ENCODE measurements around the gene BICD2. TPM values are rescaled to one million over a fixed set of nuclear protein-coding genes. Genes with fewer than 3 reads are reported as not detected.

The BICD2 gene
- total and polyA plus RNA-seq, 9 donors = 24.0 to 37.1 (median 29.7) TPM

DNA sequence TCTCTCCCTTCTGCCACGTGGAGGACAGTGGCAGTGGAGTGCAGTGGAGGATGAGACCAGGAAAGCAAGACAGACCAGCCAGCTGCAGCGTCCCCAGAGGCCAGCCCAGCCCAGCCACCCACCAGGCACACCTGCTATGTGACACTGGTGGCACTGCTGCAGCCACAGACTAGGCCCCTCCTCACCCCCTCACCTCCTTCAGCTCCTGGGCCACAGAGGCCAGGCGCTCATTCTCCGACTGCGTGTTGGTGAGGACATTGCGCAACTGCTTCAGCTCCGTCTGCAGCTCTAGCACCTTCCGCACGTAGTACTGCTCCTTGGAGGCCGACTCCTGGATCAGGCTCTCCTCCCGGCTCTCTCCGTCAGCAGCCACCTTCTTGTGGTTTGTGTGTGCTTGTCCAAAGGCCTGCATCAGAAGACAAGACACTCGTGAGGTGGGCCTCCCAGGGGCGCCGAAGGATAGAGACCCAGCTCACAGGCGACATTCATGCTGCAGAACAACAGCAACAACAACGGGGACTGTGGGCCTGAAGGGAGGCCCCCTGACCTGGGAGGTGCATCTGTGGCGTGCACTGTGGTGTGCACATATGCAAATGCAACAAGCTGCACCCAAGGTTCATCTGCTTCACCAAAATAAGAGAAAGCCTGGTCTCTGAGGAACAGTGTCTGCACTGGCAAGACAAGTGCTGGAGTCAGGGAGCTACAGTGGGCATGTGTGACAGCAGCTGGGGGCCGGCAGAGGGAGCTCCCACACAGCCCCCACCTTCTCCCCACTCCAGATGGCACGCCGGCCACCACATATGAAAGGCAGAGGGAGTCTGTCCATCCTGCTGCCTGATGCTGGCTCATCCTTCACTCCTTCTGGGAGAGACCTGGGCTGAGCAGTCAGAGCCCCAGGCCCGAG is 35.5 kb downstream of the BICD2 start:
- Histone ChIP-seq H3K36me3 (ENCODE audit: control insufficient read depth, insufficient read depth, low read length) (peaks cover 32% of the 10 kb centered on the region), H3K4me3 (ENCODE audit: low read length) (no peak overlapping the region), H3K27ac (ENCODE audit: low read length) (no peak overlapping the region), H3K27me3 (ENCODE audit: control insufficient read depth, insufficient read depth, low read length) (no peaks in the 10 kb centered on the region), H3K4me1 (ENCODE audit: control insufficient read depth, insufficient read depth, low read length) (peaks cover 25% of the 10 kb centered on the region), H3K9me3 (replicated peaks; ENCODE audit: control insufficient read depth, low read depth, low read length) (no peaks in the 10 kb centered on the region)
- no peak for DNase-seq
- WGBS (ENCODE audit: insufficient coverage) = 84% methylated on average over 18 of the region's 22 CpGs

DNA sequence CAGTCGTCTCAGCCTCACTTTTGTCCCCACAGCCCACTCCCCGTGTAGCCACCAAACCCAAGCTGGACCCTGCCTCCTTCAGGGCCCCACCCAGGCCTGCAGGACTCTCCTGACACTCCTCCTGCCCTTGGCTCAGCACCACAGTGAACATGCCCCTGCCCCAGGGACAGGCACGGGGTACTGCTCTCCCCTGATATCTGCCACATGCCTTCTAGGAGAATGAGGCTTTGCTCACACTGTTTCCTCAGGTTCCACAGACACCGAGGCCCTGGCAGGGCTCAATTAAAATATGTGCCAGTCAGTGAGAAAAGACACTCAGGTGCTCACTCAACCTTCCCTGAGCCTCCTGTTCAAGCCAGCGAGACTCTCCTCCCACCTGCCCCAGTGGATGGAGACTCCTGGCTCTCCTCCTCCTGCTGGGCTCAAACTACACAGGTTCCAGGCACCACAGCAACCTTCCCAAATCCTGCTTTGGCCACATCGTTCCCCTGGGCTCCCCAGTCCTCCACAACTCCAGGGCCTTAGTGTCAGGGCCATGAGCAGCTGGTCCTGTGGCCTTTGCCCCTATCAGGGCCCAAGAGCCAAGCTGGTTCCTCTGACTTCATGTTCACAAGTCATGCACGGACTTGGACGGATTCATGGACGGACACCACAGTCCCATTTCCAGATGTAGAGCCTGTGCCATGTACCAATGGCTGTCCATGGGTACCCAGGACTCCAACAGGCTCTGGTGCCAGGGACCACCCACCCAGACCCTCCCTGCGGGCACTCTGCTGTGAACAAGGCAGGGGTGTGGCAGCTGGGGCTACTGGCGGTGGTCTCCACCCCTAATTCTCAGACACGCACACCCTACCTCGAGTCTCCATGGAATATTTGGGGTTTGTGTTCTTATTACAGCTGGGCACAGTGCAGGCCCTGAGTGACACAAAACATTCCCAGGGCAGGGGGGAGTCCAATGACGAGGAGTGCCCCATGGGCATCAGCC is 36.6 kb downstream of the BICD2 start:
- no peaks in the 10 kb centered on the region for H3K27me3 ChIP-seq (ENCODE audit: control insufficient read depth, insufficient read depth, low read length)
- no peak overlapping the region for H3K4me3 ChIP-seq (ENCODE audit: low read length)
- no peaks in the 10 kb centered on the region for H3K9me3 ChIP-seq (replicated peaks; ENCODE audit: control insufficient read depth, low read depth, low read length)
- H3K4me1 ChIP-seq (ENCODE audit: control insufficient read depth, insufficient read depth, low read length) = peaks cover 25% of the 10 kb centered on the region
- peaks cover 34% of the 10 kb centered on the region for H3K36me3 ChIP-seq (ENCODE audit: control insufficient read depth, insufficient read depth, low read length)
- WGBS (ENCODE audit: insufficient coverage) = 90% methylated on average over 10 of the region's 14 CpGs
- no peak overlapping the region for H3K27ac ChIP-seq (ENCODE audit: low read length)
- no peak for DNase-seq

DNA sequence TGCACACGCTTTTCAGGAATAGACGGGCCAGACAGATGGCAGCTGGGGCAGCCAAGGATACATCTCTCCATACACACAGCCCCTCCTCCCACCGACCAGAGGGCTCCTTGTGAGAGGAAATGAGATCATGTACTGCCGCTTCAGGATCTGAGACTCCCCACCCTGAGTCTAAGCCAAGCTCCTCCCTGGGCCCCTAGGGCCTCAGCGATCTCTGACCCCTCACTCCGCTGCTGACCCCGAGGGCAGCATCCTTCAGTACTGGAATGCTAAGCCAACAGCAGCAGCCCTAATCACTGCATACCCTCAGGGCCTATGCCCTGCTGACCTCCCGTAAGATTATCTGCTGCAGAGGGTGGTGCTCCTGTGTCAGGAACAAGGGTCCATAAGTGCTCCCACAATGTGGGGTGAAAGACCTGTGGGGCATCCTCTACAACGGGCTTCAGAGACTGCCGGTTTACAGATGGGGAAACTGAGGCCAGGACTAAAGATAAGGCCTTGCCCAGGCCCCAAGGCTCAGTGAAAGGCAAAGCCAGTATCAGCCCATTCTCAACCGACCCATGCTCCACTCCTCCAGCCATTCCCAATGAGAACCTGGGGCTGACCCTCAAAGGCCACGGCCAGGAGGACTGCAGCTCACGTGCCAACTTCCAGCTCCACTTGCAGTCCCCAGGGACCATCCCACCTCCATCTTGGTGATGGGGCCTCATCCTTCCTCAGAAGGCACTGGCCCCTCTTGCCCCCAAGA is 37.5 kb downstream of the BICD2 start:
- peak; percentile 68 for DNase-seq
- no peaks in the 10 kb centered on the region for H3K9me3 ChIP-seq (replicated peaks; ENCODE audit: control insufficient read depth, low read depth, low read length)

GRCh38 chr9:92726348-92726747 is 38.3 kb downstream of the BICD2 start:
- peaks cover 25% of the 10 kb centered on the region for H3K4me1 ChIP-seq (ENCODE audit: control insufficient read depth, insufficient read depth, low read length)
- peaks cover 50% of the 10 kb centered on the region for H3K36me3 ChIP-seq (ENCODE audit: control insufficient read depth, insufficient read depth, low read length)

More for the DNA sequence above, 37.5 kb downstream of the BICD2 start:
- Histone ChIP-seq H3K27me3 (ENCODE audit: control insufficient read depth, insufficient read depth, low read length) (no peaks in the 10 kb centered on the region), H3K4me1 (ENCODE audit: control insufficient read depth, insufficient read depth, low read length) (peaks cover 25% of the 10 kb centered on the region), H3K4me3 (ENCODE audit: low read length) (no peak overlapping the region), H3K36me3 (ENCODE audit: control insufficient read depth, insufficient read depth, low read length) (peaks cover 42% of the 10 kb centered on the region), H3K27ac (ENCODE audit: low read length) (no peak overlapping the region)
- 57% methylated on average over 8 of the region's 13 CpGs for WGBS (ENCODE audit: insufficient coverage)

GRCh38 chr9:92725766-92726165 is 38.9 kb downstream of the BICD2 start:
- H3K27ac ChIP-seq (ENCODE audit: low read length) = no peak overlapping the region
- H3K4me1 ChIP-seq (ENCODE audit: control insufficient read depth, insufficient read depth, low read length) = peaks cover 25% of the 10 kb centered on the region
- H3K9me3 ChIP-seq (replicated peaks; ENCODE audit: control insufficient read depth, low read depth, low read length) = no peaks in the 10 kb centered on the region
- H3K27me3 ChIP-seq (ENCODE audit: control insufficient read depth, insufficient read depth, low read length) = no peaks in the 10 kb centered on the region
- H3K36me3 ChIP-seq (ENCODE audit: control insufficient read depth, insufficient read depth, low read length) = peaks cover 56% of the 10 kb centered on the region
- H3K4me3 ChIP-seq (ENCODE audit: low read length) = no peak overlapping the region
- DNase-seq = no peak
- WGBS (ENCODE audit: insufficient coverage) = 100% methylated on average over 1 of the region's 1 CpG

More at GRCh38 chr9:92726348-92726747, 38.3 kb downstream of the BICD2 start:
- Histone ChIP-seq H3K27ac (ENCODE audit: low read length) (no peak overlapping the region), H3K9me3 (replicated peaks; ENCODE audit: control insufficient read depth, low read depth, low read length) (no peaks in the 10 kb centered on the region), H3K27me3 (ENCODE audit: control insufficient read depth, insufficient read depth, low read length) (no peaks in the 10 kb centered on the region), H3K4me3 (ENCODE audit: low read length) (no peak overlapping the region)
- WGBS (ENCODE audit: insufficient coverage) = 91% methylated on average over 4 of the region's 4 CpGs
- DNase-seq = no peak

GRCh38 chr9:92725266-92725545 is 39.4 kb downstream of the BICD2 start:
- H3K4me3 ChIP-seq (ENCODE audit: low read length) = no peak overlapping the region
- WGBS (ENCODE audit: insufficient coverage) = 93% methylated on average over 4 of the region's 4 CpGs
- DNase-seq = no peak
- H3K36me3 ChIP-seq (ENCODE audit: control insufficient read depth, insufficient read depth, low read length) = peaks cover 61% of the 10 kb centered on the region
- H3K27ac ChIP-seq (ENCODE audit: low read length) = no peak overlapping the region
- H3K4me1 ChIP-seq (ENCODE audit: control insufficient read depth, insufficient read depth, low read length) = peaks cover 25% of the 10 kb centered on the region
- no peaks in the 10 kb centered on the region for H3K9me3 ChIP-seq (replicated peaks; ENCODE audit: control insufficient read depth, low read depth, low read length)
- H3K27me3 ChIP-seq (ENCODE audit: control insufficient read depth, insufficient read depth, low read length) = no peaks in the 10 kb centered on the region

GRCh38 chr9:92724528-92725265 is 39.9 kb downstream of the BICD2 start:
- WGBS (ENCODE audit: insufficient coverage) = 68% methylated on average over 3 of the region's 10 CpGs
- no peak overlapping the region for H3K4me3 ChIP-seq (ENCODE audit: low read length)
- peaks cover 66% of the 10 kb centered on the region for H3K36me3 ChIP-seq (ENCODE audit: control insufficient read depth, insufficient read depth, low read length)
- H3K9me3 ChIP-seq (replicated peaks; ENCODE audit: control insufficient read depth, low read depth, low read length) = no peaks in the 10 kb centered on the region
- DNase-seq = no peak
- no peaks in the 10 kb centered on the region for H3K27me3 ChIP-seq (ENCODE audit: control insufficient read depth, insufficient read depth, low read length)
- H3K27ac ChIP-seq (ENCODE audit: low read length) = no peak overlapping the region
- H3K4me1 ChIP-seq (ENCODE audit: control insufficient read depth, insufficient read depth, low read length) = peaks cover 21% of the 10 kb centered on the region

DNA sequence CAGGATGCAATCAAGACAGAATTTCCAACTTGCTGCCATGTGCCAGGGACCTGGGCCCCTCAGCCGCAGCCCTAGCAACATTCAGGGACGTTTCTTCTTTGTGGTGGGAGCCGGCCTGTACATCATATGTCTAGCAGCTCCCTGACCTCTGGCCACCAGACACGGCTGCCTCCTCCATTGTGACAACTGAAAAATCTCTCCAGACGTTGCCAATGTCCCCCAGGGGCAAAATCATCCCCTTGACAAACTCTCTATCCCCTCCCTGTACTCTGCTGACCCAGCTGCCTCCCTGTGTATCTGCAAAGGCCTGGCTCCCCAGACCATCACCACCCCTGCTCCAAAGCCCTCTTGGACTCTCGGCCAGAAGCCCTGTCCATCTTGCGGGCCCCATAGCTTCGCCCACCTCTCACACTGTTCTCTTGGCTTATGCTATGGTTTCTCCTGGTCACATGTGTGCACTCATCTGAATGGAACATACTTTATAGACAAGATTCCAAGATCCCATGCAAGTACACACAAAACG is 40.8 kb downstream of the BICD2 start:
- no peak for DNase-seq

GRCh38 chr9:92723299-92723625 is 41.4 kb downstream of the BICD2 start:
- 90% methylated on average over 2 of the region's 3 CpGs for WGBS (ENCODE audit: insufficient coverage)
- Histone ChIP-seq H3K27me3 (ENCODE audit: control insufficient read depth, insufficient read depth, low read length) (no peaks in the 10 kb centered on the region), H3K36me3 (ENCODE audit: control insufficient read depth, insufficient read depth, low read length) (peaks cover 75% of the 10 kb centered on the region), H3K9me3 (replicated peaks; ENCODE audit: control insufficient read depth, low read depth, low read length) (no peaks in the 10 kb centered on the region), H3K4me3 (ENCODE audit: low read length) (no peak overlapping the region), H3K4me1 (ENCODE audit: control insufficient read depth, insufficient read depth, low read length) (peaks cover 15% of the 10 kb centered on the region), H3K27ac (ENCODE audit: low read length) (no peak overlapping the region)
- DNase-seq = no peak

More for the DNA sequence above, 40.8 kb downstream of the BICD2 start:
- Histone ChIP-seq H3K4me3 (ENCODE audit: low read length) (no peak overlapping the region), H3K27me3 (ENCODE audit: control insufficient read depth, insufficient read depth, low read length) (no peaks in the 10 kb centered on the region), H3K4me1 (ENCODE audit: control insufficient read depth, insufficient read depth, low read length) (peaks cover 15% of the 10 kb centered on the region), H3K9me3 (replicated peaks; ENCODE audit: control insufficient read depth, low read depth, low read length) (no peaks in the 10 kb centered on the region), H3K27ac (ENCODE audit: low read length) (no peak overlapping the region), H3K36me3 (ENCODE audit: control insufficient read depth, insufficient read depth, low read length) (peaks cover 74% of the 10 kb centered on the region)
- WGBS (ENCODE audit: insufficient coverage) = 54% methylated on average over 8 of the region's 9 CpGs
